Activated gamma-delta T cell treated with anti-CD3 and anti-CD28 coated beads, Interleukin-2, amount 50 U/mL, for 16 hours (primary cell): ENCODE results near the gene HSPA1A.
A peak's percentile ranks its signal among the peaks of the same experiment; 100 is the strongest.
"Not testable (repeated sequence)": the region's sequence is repeated elsewhere in the genome, so short reads cannot be mapped to it uniquely, and the experiment has no call there.

ENCODE experiments used
- DNase-seq: peaks from one replicate; pipeline ENCODE4 v3.0.0-alpha.2; 2020; ENCODE audit warnings: low read depth

HSPA1A gene

DNA sequence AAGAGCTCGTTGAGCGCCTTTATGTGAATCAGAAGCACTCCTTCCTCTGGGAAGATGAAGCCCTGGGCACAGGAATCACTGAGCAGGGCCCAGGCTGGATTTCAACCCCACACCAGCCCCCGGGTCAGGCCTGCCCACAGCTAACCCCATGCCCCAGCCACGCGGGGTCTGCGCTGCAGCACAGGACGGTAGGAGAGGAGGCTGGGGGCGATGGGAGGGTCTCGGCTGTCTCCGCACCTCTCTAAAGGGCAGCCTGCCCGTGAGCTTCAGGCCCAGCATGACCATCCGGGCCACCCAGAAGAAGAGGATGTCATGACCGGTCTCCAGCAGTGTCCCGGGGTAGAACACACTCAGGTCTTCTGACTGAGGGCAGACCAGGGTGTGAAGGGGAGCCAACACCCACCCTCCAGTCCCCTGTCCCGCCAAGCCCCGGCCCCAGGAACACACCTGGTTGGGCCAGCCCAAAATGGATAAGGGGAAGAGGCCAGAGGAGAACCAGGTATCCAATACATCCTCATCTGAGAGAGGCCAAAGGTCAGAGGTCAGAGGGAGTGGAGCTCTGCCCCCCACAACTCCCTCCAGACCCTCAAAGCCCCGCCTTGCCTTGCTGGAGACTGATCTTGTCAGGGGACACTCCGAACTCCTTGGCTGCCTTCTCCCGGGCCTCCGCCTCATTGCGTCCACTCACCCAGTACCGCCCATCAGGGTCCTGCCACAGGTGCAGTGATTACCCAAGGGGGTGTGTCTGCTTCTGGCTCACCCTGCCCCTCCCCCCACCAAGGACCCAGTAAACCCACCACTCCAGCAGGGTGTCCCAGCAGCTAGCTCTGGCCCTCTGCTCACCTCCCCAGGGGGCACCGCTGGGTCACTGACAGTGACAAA, 33.9 kb upstream of the HSPA1A start:
- DNase-seq = no peak

- no peak for DNase-seq
Observed at GRCh38 chr6:31782126-31782855, 33.1 kb upstream of the HSPA1A start.

DNA sequence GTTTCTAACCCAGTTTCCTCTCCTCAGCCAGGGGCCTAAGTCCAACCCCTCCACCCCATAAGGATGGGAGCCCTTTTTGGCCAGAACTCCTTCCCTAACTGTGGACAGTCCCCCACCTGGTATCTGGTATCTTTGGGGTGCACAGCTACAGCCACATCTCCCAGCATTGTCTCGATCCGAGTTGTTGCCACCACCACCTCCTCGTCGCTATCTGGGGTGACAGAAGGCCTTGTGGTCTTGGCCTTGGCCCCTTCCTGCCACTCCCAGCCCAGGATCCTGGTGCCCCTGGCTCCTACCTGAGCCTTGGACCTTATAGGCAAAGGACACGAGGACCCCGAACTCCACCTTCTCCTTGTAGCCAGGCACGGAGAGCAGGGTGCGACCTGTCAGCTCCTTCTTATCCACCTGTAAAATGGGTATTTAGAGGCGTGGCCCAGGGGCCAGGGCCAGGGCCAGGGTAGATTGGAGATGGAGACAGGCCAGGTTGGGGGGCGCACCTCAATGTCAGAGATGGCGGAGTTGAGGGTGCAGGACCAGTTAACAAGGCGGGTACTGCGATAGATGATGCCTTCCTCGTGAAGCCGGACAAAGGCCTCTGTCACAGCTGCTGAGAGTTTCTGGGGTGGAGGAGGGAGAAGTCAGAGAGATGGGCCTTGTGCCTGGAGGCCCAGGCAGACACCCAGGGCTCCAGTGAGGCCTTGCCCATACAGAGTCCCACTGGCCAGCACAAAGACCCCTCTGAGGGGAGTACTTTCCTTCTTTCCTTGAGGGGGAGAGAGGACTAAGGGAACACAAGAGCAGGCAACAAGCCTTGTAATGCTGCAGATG, 31.0 kb upstream of the HSPA1A start:
- DNase-seq = no peak

DNA sequence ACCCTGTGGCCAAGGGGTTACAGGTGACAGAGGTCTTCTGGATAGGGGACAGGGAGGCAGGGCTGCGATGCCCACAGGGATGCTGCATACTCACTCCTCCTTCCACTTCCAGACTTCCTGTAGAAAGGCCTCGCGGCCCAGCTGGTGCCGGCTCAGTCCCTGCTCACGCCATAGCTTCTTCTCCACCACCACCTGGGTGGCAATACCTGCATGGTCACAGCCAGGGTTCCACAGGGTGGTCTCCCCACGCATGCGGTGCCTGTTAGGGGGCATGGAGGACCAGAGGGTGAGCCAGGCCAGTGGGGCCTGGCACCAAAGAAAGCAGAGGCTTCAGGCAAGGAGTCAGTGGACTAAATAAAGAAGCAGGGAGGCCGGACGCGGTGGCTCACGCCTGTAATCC, 29.9 kb upstream of the HSPA1A start:
- no peak for DNase-seq

- no peak for DNase-seq
Observed at GRCh38 chr6:31791324-31792089, 23.8 kb upstream of the HSPA1A start.

DNA sequence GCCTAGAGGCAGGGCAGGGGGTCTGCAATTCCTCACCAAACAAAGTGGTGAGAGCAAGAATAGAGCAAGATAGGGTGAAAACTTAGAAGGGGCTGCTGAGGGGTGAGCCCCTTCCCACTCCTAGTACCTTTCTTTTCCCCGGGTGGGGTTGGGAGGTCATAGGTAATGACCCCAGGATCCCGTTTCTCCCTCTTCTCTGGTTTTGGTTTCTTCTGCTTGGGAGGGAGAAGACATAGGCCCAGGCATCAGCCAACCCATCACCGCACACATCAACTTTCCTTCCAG, 23.3 kb upstream of the HSPA1A start:
- no peak for DNase-seq

DNA sequence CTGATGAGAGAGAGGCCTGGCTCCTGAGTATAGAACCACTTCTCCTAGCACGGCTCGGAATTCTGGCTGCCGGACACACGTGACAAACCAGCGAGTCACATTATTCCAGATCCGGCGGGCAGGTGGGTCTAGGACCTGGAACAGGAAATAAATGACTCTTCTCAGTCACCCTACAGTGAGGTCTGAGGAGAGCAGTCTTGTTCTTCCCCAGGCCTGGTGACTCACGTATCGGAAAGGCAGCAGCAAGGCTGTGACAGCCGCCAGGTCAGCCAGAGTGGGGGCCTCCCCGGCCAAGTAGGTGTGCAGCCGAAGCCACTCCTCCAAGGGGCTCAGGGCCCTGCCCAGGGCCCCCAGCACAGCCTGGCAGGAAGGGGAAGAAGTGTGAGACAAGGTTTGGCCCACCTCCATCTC, 22.6 kb upstream of the HSPA1A start:
- DNase-seq = no peak

DNA sequence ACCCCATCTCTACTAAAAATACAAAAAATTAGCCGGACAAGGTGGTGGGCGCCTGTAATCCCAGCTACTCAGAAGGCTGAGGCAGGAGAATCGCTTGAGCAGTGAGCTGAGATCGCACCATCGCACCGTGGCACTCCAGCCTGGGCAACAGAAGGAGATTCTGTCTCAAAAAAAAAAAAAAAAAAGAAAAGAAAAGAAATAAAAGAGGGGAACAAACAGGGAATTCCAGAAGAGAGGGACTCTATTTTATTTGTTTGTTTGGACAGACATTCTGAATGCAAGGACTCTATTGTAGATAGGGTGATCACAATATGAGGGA, 21.5 kb upstream of the HSPA1A start:
- not testable (repeated sequence) for DNase-seq

DNA sequence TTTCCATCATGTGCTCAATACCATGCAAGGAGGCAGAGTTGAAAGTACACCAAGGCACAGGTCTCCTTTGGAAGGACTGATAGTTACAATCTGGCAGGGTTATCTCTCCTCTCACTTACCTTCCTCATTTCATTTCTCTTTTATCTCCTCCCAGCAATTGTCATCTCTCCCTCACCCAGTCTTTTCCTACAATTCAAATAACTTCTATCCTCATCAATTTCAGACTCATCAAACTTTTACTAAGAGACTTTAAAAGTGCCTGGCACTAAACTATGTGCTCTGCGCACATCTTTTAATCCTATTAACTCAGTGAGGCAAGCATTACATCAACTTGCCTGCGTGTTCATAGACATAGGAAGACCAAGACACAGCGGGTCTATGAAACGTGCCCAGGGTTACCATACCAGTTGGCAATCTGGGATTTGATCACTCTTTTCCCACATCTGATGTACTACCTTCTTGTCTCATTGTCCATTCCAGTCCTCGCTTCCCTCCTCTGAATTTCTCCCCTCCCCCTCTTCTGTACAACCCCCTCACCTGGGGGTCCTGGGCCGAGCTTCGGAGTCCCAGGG, 21.0 kb upstream of the HSPA1A start:
- DNase-seq = no peak

- no peak for DNase-seq
Observed at GRCh38 chr6:31794866-31795615, 20.3 kb upstream of the HSPA1A start.

DNA sequence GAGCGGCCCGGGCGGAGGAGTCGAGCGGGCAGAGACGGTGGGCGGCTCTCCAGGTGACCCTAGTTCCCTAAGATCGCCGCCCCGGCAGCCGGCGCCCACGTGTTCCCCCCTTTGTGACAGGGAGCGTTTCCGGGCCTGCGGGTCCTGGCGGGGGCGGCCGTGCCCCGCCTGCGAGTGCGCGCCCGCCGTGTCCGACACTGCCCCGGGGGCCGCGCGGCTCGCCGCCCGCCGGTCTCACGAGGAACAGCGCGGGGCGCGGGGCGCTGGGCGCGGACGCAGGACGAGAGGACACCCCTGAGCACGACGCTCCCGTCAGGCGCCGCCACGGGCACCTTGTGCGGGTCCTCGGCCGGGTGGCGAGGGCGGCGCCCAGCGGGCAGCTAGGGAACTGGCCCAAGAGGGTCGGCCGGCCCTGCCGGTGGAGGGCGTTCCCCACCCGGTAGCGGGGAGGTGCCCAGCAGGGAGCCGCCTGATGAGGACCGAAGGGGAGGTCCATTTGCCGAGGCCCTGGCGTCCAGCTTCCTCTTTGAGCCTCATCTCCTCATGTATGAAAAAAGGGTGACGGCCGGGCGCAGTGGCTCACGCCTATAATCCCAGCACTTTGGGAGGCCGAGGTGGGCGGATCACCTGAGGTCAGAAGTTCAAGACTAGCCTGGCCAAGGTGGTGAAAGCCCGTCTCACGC, 19.6 kb upstream of the HSPA1A start, which contains the start of gene VARS1:
VARS1 (minus strand) TSS at position 137 of the 683 bp plus-strand sequence. CDS start 535 bp downstream, outside the sequence.
- DNase-seq = peak; percentile 70

DNA sequence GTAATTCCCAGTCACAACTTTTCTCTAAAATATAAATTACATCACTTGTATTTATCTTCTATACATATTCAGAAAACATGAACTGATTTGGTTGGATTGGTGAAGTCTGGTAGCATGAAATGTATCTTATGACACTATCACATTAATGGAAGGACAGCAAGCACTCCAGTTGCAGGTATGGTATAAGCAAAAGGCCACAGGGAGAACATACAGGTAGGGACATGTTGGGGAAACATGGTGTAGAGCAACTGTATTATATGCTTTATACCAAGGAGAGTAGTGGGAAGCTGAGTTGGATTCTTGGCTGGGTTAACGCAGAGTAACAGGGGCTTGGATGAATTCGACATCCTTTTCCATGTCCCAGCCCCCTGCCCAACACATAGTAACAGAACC, 18.4 kb upstream of the HSPA1A start:
- DNase-seq = no peak

GRCh38 chr6:31797588-31797987, 17.8 kb upstream of the HSPA1A start:
- no peak for DNase-seq

DNA sequence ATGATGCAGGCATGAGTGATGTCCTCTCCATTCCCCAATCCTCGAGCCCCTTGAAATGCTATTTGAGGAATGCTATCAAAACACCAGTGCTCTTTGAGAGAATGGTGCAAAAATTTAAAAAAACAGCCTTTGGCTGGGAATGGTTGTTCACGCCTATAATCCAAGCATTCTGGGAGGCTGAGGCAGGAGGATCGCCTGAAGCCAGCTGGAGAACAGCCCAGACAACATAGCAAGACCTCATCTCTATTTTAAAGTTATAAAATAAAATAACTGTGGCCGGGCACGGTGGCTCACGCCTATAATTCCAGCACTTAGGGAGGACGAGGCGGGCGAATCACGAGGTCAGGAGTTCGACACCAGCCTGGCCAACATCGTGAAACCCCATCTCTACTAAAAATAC, 15.6 kb upstream of the HSPA1A start:
- DNase-seq = no peak

DNA sequence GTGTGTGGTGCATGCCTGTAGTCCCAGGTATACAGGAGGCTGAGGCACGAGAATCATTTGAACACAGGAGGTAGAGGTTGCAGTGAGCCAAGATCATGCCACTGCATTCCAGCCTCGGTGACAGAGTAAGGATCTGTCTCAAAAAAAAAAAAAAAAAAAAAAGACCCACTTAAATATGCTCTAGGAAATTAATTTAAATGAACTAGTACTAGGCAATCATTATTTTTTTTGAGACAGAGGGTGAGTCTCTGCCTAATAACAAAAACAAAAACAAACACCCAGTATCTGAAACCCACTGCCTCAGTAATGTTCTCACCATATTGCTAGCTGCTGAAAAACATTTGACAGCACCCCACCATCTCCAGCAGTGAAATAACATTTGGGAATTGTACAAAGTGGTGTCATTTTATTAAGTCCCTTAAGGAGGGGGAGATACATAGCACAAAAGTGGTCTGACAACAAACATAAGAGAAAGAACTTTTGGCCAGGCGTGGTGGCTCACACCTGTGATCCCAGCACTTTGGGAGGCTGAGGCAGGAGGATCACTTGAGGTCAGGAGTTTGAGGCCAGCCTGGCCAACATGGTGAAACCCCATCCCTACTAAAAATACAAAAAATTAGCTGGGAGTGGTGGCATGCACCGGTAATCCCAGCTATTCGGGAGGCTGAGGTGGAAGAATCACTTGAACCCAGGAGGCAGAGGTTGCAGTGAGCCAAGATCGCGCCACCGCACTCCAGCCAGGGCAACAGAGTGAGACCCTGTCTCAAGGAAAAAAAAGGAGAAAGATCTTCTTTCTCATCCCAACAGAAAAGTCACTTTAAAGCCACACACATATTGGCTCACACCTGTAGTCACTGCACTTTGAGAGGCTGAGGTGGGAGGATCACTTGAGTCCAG, 14.1 kb upstream of the HSPA1A start:
- DNase-seq = not testable (repeated sequence)

DNA sequence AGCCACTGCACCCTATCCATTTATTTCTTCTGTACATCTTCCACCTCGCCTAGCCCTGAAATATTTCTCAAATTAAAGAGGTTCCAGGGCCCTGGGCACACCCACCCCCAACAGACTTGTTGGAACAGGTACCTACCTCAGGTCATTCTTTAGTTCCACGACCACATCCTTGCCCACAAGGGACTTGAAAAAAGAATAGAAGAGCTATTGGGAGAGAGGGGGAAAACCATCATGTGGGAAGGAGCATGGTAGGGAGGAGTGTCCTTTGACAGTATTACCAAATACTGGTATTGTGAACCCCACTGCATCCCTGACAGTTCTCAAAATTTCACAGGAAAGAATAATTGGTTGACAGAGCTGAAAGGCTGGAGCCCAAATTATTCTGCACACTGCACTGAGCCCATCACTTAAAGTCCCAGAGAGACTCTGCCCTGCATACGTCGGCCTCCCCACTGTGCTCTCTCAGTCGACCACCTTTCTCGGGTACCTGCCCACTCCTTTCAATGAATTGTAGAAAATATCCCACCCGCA, 9.3 kb upstream of the HSPA1A start:
- DNase-seq = no peak

GRCh38 chr6:31806470-31807272, 8.7 kb upstream of the HSPA1A start, which contains the start of gene LSM2:
LSM2 (minus strand) TSS chr6:31806966; CDS start chr6:31806757, 209 bp downstream.
- peak; percentile 94 for DNase-seq

- DNase-seq = not testable (repeated sequence)
Observed at GRCh38 chr6:31808599-31808998, 6.7 kb upstream of the HSPA1A start.
